ENCODE results near the gene ST3GAL5.
A peak's percentile ranks its signal among the peaks of the same experiment; 100 is the strongest.

Gene ST3GAL5

DNA sequence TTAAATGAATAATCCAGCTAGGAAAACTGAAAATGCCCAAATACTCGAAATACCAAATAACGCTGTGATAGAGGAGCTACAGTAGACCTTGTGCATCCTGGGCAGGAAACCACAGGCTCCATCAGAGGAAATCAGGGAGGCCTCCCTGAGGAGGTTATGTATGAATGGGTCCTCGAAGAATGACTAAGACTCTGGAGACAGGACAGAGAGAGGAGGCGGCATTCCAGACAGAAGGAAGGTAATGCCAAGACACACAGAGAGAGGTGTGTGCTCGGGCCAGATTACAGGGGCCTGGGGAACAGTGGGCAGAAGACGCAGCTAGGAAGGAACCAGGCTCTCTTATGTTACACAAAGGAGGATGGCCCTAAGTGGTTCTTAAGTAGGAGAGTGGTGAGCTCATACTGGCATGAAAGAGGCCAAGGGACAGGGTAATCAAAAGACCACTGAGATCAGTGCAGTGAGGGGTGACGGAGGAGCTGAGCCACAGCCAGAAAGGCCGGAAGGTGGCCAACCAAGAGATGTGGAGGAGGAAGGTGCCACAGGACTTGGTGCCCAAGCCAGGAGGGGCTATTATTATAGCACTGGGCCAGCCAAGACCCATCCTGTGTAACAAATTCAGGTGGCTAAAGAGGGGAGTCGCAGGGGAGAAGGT lies 9.9 kb downstream of the ST3GAL5 start:
- Histone ChIP-seq H3K4me3 (ENCODE audit: low read depth in 1 of 2, low read length in 2 of 2) (no peak overlapping the region), H3K36me3 (ENCODE audit: insufficient read depth, low read length) (peaks cover 9% of the 10 kb centered on the region; the same call in 1 of the 2 replicates), H3K4me2 (ENCODE audit: insufficient read depth, low read length) (no peak overlapping the region), H3K27me3 (ENCODE audit: insufficient read depth, low read length, poor library complexity) (no peaks in the 10 kb centered on the region), H3K4me1 (ENCODE audit: insufficient read depth, low read length) (peaks cover 18% of the 10 kb centered on the region), H2AFZ (ENCODE audit: low read depth, low read length) (no peak overlapping the region), H3K27ac (ENCODE audit: low read length) (0 out of 2 replicates have a peak overlapping the region, but pooled peaks have one; percentile 47), H4K20me1 (ENCODE audit: insufficient read depth, low read length) (0 out of 2 replicates have a peak, but pooled peaks cover 6% of the 10 kb centered on the region), H3K9me3 (ENCODE audit: insufficient read depth, low read length, severe bottlenecking) (peaks cover 6% of the 10 kb centered on the region), H3K9ac (ENCODE audit: low read depth, low read length) (no peak overlapping the region), H3K79me2 (ENCODE audit: insufficient read depth, low read length) (peaks cover 57% of the 10 kb centered on the region)
- DNase-seq = no peak
- no peak for ATAC-seq (ENCODE audit: insufficient read depth, low read depth)
- TF ChIP-seq, protein P1, sequence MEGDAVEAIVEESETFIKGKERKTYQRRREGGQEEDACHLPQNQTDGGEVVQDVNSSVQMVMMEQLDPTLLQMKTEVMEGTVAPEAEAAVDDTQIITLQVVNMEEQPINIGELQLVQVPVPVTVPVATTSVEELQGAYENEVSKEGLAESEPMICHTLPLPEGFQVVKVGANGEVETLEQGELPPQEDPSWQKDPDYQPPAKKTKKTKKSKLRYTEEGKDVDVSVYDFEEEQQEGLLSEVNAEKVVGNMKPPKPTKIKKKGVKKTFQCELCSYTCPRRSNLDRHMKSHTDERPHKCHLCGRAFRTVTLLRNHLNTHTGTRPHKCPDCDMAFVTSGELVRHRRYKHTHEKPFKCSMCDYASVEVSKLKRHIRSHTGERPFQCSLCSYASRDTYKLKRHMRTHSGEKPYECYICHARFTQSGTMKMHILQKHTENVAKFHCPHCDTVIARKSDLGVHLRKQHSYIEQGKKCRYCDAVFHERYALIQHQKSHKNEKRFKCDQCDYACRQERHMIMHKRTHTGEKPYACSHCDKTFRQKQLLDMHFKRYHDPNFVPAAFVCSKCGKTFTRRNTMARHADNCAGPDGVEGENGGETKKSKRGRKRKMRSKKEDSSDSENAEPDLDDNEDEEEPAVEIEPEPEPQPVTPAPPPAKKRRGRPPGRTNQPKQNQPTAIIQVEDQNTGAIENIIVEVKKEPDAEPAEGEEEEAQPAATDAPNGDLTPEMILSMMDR (IDR thresholded peaks at IDR 0.05; ENCODE audit: borderline replicate concordance, extremely low read depth, low read length, poor library complexity, severe bottlenecking) = no peak
- no peak for TF ChIP-seq EZH2 (IDR thresholded peaks at IDR 0.05; ENCODE audit: borderline replicate concordance, low read depth, low read length, severe bottlenecking)

DNA sequence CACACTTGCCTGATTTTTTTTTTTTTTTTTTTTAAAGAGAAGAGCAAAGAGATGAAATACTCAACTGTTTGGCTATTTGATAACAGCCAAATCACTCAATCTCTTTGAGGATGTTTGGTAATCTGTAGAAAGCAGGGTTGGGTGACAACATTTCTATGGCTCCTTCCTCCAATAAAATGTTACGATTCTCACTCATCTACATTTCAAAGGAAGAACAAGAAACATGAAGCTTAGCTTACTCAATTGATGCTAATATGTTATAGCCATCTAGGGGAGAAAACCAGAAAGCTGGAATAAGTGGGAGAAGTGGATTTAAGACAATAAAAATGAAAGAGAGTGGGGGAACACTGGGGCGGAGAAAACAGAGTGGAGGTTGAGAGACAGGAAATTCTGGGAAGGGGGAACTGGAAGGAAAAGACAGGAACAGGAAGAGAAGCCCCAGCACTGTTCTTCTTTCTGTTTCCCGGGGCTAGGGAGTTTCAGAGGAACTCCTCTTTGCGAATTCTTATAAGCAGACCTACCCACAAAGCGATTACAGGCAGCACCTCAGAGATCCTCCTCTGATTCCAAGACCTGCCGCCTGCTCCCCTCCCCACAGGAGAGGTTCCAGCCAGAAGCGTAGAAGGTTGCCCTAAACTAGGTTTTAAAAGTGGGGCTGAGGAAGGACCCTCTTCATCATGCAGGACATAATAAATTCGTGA lies 13.3 kb downstream of the ST3GAL5 start:
- Histone ChIP-seq H3K79me2 (ENCODE audit: insufficient read depth, low read length) (peaks cover 67% of the 10 kb centered on the region), H3K27ac (ENCODE audit: low read length) (no peak overlapping the region)
- no peak for ATAC-seq (ENCODE audit: insufficient read depth, low read depth)

DNA sequence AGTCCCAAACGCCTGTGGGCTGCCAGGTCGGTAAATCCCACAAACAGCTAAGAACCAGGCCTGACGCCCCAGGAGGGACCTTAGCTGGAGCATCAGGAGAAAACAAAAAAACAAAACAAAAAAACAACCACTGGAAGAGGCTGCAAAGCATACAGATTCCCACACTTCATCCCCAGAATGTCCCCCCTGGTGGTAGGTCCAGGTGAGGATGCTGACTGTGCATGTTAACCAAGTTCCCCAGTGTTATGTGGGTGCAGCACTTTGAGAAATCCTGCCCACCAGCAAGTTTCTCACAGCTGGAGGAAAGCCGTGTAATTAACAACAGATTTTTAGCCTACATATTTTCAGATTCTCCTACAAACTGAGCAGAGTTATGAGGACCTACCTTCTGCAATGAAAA lies 15.1 kb downstream of the ST3GAL5 start:
- H3K79me2 ChIP-seq (ENCODE audit: insufficient read depth, low read length) = peaks cover 64% of the 10 kb centered on the region
- no peak for TF ChIP-seq EZH2 (IDR thresholded peaks at IDR 0.05; ENCODE audit: borderline replicate concordance, low read depth, low read length, severe bottlenecking)
- TF ChIP-seq, protein P1 (IDR thresholded peaks at IDR 0.05; ENCODE audit: borderline replicate concordance, extremely low read depth, low read length, poor library complexity, severe bottlenecking) = peak; percentile 48
- DNase-seq = no peak

More for the DNA sequence above, 13.3 kb downstream of the ST3GAL5 start:
- H4K20me1 ChIP-seq (ENCODE audit: insufficient read depth, low read length) = 0 out of 2 replicates have a peak, but pooled peaks cover 11% of the 10 kb centered on the region
- no peak overlapping the region for H3K4me2 ChIP-seq (ENCODE audit: insufficient read depth, low read length)
- H3K4me3 ChIP-seq (ENCODE audit: low read depth in 1 of 2, low read length in 2 of 2) = no peak overlapping the region
- no peak overlapping the region for H2AFZ ChIP-seq (ENCODE audit: low read depth, low read length)
- TF ChIP-seq EZH2 (IDR thresholded peaks at IDR 0.05; ENCODE audit: borderline replicate concordance, low read depth, low read length, severe bottlenecking) = no peak
- TF ChIP-seq, protein P1 (IDR thresholded peaks at IDR 0.05; ENCODE audit: borderline replicate concordance, extremely low read depth, low read length, poor library complexity, severe bottlenecking) = no peak
- no peaks in the 10 kb centered on the region for H3K27me3 ChIP-seq (ENCODE audit: insufficient read depth, low read length, poor library complexity)
- peaks cover 5% of the 10 kb centered on the region; the same call in 1 of the 2 replicates for H3K36me3 ChIP-seq (ENCODE audit: insufficient read depth, low read length)
- no peaks in the 10 kb centered on the region for H3K9me3 ChIP-seq (ENCODE audit: insufficient read depth, low read length, severe bottlenecking)
- no peak for DNase-seq
- H3K4me1 ChIP-seq (ENCODE audit: insufficient read depth, low read length) = peaks cover 18% of the 10 kb centered on the region
- H3K9ac ChIP-seq (ENCODE audit: low read depth, low read length) = no peak overlapping the region

More for the DNA sequence above, 15.1 kb downstream of the ST3GAL5 start:
- Histone ChIP-seq H2AFZ (ENCODE audit: low read depth, low read length) (no peak overlapping the region), H3K27ac (ENCODE audit: low read length) (no peak overlapping the region), H3K4me2 (ENCODE audit: insufficient read depth, low read length) (no peak overlapping the region), H3K4me3 (ENCODE audit: low read depth in 1 of 2, low read length in 2 of 2) (no peak overlapping the region), H3K4me1 (ENCODE audit: insufficient read depth, low read length) (peaks cover 2% of the 10 kb centered on the region; the same call in 1 of the 2 replicates), H3K27me3 (ENCODE audit: insufficient read depth, low read length, poor library complexity) (no peaks in the 10 kb centered on the region), H3K9me3 (ENCODE audit: insufficient read depth, low read length, severe bottlenecking) (no peaks in the 10 kb centered on the region), H3K36me3 (ENCODE audit: insufficient read depth, low read length) (peaks cover 8% of the 10 kb centered on the region; the same call in 1 of the 2 replicates), H4K20me1 (ENCODE audit: insufficient read depth, low read length) (0 out of 2 replicates have a peak, but pooled peaks cover 5% of the 10 kb centered on the region), H3K9ac (ENCODE audit: low read depth, low read length) (no peak overlapping the region)
- ATAC-seq (ENCODE audit: insufficient read depth, low read depth) = 0 out of 3 replicates have a peak, but pooled peaks have one; percentile 58
